LNCaP clone FGC (cell line): Measurements from ENCODE around the gene RAB11A.

ENCODE experiments used
- DNase-seq: peaks from one replicate; pipeline ENCODE4 v3.0.0-alpha.2; 2011; ENCODE audit warnings: low read depth
- H3K4me3 ChIP-seq: 2 replicates; pipeline ENCODE4 v1.5.1; 2011; ENCODE audit warnings: mild to moderate bottlenecking, low read depth, low read length, control low read depth
- TF ChIP-seq, protein P1 (sequence below): IDR thresholded peaks from 2 replicates; pipeline ENCODE4 v1.5.1; 2012; ENCODE audit warnings: mild to moderate bottlenecking; ENCODE audit not compliant: control insufficient read depth, insufficient read depth; ENCODE audit errors: extremely low read depth

RAB11A gene

GRCh38 chr15:65835447-65835846 lies 33.8 kb upstream of the RAB11A start:
- TF ChIP-seq, protein P1, sequence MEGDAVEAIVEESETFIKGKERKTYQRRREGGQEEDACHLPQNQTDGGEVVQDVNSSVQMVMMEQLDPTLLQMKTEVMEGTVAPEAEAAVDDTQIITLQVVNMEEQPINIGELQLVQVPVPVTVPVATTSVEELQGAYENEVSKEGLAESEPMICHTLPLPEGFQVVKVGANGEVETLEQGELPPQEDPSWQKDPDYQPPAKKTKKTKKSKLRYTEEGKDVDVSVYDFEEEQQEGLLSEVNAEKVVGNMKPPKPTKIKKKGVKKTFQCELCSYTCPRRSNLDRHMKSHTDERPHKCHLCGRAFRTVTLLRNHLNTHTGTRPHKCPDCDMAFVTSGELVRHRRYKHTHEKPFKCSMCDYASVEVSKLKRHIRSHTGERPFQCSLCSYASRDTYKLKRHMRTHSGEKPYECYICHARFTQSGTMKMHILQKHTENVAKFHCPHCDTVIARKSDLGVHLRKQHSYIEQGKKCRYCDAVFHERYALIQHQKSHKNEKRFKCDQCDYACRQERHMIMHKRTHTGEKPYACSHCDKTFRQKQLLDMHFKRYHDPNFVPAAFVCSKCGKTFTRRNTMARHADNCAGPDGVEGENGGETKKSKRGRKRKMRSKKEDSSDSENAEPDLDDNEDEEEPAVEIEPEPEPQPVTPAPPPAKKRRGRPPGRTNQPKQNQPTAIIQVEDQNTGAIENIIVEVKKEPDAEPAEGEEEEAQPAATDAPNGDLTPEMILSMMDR: no peak
- no peak for DNase-seq

DNA sequence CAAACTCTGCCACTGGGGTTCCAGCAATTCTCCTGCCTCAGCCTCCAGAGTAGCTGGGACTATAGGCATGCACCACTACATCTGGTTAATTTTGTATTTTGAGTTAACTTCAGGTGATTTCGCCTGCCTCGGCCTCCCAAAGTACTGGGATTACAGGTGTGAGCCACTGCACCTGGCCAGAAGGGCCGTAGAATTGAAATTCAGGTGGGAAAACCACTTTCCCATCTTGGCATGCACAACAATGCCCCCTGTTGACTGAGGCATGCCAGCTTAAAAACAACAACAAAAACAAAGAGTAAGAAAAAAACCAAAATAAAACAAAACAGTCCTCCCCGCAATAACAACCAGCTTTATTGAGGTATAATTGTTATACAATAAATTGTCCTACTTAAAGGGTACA lies 32.6 kb upstream of the RAB11A start:
- DNase-seq: no peak
- TF ChIP-seq, protein P1: peak; percentile 28; the same call in 1 of the 2 replicates

More at GRCh38 chr15:65835447-65835846, 33.8 kb upstream of the RAB11A start:
- no peak overlapping the region for H3K4me3 ChIP-seq

DNA sequence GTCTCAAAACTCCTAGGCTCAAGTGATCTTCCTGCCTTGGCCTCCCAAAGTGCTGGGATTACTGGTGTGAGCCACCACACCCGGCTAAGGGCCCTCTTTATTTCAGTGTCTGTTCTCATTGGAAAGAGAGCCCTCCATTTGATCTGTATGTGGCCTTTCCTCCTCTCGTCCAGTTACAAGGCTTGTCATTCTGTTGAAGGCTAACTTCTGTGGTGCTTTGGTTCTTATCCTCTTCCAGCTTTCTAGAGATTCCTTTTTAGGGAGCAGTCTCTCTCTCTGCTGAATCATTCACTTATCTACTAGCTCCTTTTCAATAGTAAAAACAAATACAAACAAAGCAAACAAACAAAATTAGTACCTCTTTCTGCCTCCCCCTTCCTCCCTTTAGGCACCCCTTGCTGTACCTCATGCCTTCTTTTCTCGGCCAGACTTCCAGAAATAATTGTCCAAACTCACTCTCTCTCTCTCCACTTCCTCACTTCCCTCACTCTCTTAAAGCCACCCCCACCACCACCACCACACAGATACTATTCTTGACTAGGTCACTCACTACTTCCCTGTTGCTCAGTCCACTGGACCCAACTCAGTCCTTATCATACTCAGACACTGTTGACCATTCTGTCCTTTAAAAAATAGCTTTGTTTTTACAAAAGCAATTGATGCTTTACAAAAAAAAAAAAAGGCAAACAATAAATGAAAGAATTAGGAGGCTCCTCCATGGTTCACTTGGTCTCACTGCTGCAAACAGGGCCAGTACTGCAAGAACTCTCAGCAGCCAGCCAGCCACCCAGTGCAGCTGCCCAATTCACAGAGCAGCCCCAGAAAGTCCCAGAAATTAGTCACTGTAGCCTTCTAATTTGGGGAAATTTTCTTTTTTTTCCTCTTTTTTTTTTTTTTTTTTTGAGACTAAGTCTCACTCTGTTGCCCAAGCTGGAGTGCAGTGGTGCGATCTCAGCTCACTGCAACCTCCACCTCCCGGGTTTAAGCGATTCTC lies 31.7 kb upstream of the RAB11A start:
- no peak overlapping the region for H3K4me3 ChIP-seq
- no peak for DNase-seq
- TF ChIP-seq, protein P1: no peak

More for the DNA sequence above, 32.6 kb upstream of the RAB11A start:
- no peak overlapping the region for H3K4me3 ChIP-seq

DNA sequence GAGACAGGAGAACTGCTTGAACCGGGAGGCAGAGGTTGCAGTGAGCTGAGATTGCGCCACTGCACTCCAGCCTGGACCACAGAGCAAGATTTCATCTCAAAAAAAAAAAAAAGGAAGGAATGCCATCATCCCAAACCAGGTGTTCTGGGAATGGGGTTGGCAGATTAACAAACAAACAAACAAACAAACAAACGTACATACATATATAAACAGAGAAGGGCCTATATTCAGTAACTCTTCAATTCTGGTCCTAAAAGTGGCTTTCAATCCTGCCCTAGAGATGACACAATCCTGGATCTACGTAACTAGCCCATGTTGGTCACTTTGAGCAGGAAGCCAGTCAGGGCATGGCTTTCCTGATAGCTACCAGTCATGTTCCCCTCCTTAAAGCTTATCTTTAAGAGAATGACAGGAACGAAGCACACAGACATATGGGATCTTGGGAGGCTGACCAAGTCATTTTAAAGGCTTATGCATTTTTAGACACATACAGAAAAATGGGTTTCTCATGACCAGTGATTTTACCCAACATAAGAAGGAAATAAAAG lies 29.9 kb upstream of the RAB11A start:
- H3K4me3 ChIP-seq: no peak overlapping the region
- TF ChIP-seq, protein P1: no peak
- DNase-seq: no peak

DNA sequence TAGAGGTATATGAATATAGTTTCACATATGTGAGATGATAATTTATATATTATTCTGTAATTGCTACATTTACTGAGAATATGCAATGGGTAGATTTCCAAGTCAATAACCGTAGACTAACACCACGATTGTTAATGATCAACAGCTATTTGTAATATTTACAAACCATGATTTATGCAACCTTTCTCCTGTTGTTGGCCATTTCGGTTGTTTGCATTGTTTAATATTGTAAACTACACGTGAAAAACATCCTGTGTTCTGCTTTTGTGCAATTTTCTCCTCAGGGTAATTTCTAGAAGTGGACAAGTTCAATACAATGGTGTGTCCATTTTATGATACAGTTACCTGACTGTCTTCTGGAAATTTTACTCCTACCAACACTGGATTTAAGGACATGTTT lies 29.3 kb upstream of the RAB11A start:
- TF ChIP-seq, protein P1: no peak
- no peak for DNase-seq
- H3K4me3 ChIP-seq: no peak overlapping the region

- TF ChIP-seq, protein P1: no peak
- no peak overlapping the region for H3K4me3 ChIP-seq
- no peak for DNase-seq
These were observed 28.0 kb upstream of the RAB11A start for GRCh38 chr15:65841121-65841930.
